HFFc6 (cell line): Measurements from ENCODE around the gene FBXW11. TPM values are rescaled to one million over a fixed set of nuclear protein-coding genes. Genes with fewer than 3 reads are reported as not detected.

Experiments used
- DNase-seq: peaks from one replicate; pipeline ENCODE4 v3.0.0-alpha.2; 2018
- H3K27ac Mint-ChIP-seq: 2 replicates; pipeline ENCODE4 v1.8.0; 2020; ENCODE audit warnings: mild to moderate bottlenecking, mixed read lengths
- H3K27me3 Mint-ChIP-seq: 2 replicates; pipeline ENCODE4 v1.8.0; 2021; ENCODE audit warnings: mild to moderate bottlenecking, moderate library complexity, mixed read lengths; ENCODE audit not compliant: insufficient read depth
- H3K36me3 Mint-ChIP-seq: 2 replicates; pipeline ENCODE4 v1.8.0; 2021; ENCODE audit warnings: low read depth, mixed read lengths
- H3K4me1 Mint-ChIP-seq: 2 replicates; pipeline ENCODE4 v1.8.0; 2020; ENCODE audit warnings: low read depth, mixed read lengths
- H3K4me3 Mint-ChIP-seq: 2 replicates; pipeline ENCODE4 v1.8.0; 2020; ENCODE audit warnings: mild to moderate bottlenecking, moderate library complexity, mixed read lengths
- H3K9me3 Mint-ChIP-seq: 2 replicates; pipeline ENCODE4 v1.8.0; 2020; ENCODE audit warnings: mild to moderate bottlenecking, mixed read lengths
- total RNA-seq, 6 experiments: library from RNA; stranded (reverse); fragmentation: NEBNext Ultra II Directional; extraction: Animal tissue kit (Norgen Biotek cat#: 25700); gene quantifications; 2 replicates in 1 of 6; 3 replicates in 5 of 6; pipeline ENCODE4 v1.2.3, GENCODE V29; 2021
- TF ChIP-seq, protein P1 (sequence below): fragments of 200-600 bp; sonication (generic); IDR thresholded peaks from 2 replicates; pipeline ENCODE4 v1.5.0; 2021; ENCODE audit warnings: antibody characterized with exemption, mild to moderate bottlenecking

FBXW11 gene
- total RNA-seq, 6 experiments from 2014 or later: 54.5 to 60.5 (median 58.5) TPM

DNA sequence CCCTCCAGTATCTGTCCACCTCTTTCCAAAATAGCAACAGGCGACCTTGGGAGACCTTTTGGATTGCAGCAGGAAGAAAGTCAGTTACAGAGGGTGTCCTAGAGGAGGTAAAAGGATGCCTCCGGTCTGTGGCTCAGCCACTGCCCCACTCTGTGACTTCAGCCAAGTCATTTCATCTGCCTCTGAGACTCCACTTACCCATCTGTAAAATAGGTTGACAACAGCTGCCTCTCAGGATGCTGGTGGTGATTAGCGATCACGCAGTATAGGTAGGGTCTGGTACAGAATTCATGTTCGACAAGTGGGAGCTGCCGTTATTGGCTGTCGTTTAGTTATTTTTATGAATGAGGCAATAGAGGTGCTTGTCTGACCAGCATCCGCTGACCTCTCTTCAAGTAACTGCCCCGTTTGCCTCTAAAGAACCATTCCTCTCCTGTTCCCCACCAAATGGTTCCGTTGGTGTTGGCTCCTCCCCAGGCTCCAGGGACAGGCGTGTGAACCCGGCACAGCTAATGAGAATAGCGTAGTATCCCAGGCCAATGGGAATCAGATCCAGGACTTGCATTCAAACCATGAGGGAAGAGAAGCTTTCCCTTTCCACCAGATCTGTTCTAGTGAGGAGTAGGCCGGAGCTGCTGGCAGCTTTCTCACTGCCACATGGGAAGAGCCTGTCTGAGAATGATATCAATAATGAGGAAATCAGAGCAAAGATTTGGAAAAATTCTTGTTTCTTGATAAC, 156.7 kb downstream of the FBXW11 start:
- Mint-ChIP-seq H3K27me3 (peaks cover 3% of the 10 kb centered on the region), H3K27ac (no peak overlapping the region), H3K4me1 (no peaks in the 10 kb centered on the region), H3K4me3 (no peak overlapping the region), H3K9me3 (no peaks in the 10 kb centered on the region), H3K36me3 (peaks cover 7% of the 10 kb centered on the region)
- TF ChIP-seq, protein P1, sequence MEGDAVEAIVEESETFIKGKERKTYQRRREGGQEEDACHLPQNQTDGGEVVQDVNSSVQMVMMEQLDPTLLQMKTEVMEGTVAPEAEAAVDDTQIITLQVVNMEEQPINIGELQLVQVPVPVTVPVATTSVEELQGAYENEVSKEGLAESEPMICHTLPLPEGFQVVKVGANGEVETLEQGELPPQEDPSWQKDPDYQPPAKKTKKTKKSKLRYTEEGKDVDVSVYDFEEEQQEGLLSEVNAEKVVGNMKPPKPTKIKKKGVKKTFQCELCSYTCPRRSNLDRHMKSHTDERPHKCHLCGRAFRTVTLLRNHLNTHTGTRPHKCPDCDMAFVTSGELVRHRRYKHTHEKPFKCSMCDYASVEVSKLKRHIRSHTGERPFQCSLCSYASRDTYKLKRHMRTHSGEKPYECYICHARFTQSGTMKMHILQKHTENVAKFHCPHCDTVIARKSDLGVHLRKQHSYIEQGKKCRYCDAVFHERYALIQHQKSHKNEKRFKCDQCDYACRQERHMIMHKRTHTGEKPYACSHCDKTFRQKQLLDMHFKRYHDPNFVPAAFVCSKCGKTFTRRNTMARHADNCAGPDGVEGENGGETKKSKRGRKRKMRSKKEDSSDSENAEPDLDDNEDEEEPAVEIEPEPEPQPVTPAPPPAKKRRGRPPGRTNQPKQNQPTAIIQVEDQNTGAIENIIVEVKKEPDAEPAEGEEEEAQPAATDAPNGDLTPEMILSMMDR: no peak
- no peak for DNase-seq

DNA sequence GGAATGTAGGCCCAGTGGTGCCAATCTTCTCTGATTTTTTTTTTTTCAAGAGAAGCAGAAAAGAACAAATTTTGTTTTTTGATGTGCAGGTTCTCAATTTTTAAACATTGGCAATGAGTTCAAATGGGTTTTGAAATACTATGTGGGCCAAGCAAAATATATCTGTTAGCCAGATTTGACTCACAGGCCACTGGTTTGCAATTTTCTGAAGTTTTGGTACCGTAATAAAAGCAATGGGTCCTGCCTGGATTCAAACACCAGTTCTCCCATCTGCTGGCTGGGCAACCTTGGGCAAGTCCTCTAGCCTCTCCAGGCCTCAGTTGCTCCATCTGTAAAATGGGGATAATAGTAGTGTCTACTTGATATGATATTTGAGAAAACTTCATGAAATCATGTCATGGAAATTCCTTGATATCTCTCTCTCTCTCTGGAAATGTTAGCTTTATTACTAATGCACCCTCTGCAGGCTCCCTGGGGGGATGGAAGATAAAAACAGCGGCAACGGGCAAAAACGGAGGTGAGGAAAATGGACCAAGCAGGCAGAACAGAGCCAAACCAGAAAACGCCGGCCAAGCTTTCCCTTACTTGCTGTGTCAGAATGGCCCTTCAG, 157.4 kb downstream of the FBXW11 start:
- H3K27me3 Mint-ChIP-seq: peaks cover 3% of the 10 kb centered on the region
- no peaks in the 10 kb centered on the region for H3K4me1 Mint-ChIP-seq
- no peak overlapping the region for H3K27ac Mint-ChIP-seq
- DNase-seq: no peak
- TF ChIP-seq, protein P1: no peak
- H3K9me3 Mint-ChIP-seq: no peaks in the 10 kb centered on the region
- peaks cover under 1% of the 10 kb centered on the region for H3K36me3 Mint-ChIP-seq
- no peak overlapping the region for H3K4me3 Mint-ChIP-seq

DNA sequence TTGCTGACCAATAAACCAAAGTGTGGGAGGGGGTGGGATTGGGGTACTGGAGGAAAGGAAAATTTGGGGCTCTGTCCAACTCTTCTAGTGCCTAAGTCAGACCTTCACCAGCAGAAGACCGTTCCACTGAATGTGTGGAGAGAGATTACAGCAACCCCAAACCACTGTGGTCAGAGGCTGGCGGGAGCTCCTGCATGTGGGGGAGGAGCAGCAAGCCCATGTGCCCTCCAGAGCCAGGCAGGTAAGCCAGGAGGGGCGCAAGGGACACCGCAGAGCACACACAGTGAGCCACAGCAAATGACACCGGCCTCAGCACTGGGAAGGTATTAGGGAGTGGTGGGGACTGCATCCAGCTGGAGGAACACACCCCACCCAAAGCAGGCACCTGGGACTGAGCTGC, 158.0 kb downstream of the FBXW11 start:
- H3K4me3 Mint-ChIP-seq: no peak overlapping the region
- no peaks in the 10 kb centered on the region for H3K9me3 Mint-ChIP-seq
- TF ChIP-seq, protein P1: no peak
- H3K36me3 Mint-ChIP-seq: no peaks in the 10 kb centered on the region
- H3K27ac Mint-ChIP-seq: no peak overlapping the region
- no peaks in the 10 kb centered on the region for H3K4me1 Mint-ChIP-seq
- no peak for DNase-seq
- H3K27me3 Mint-ChIP-seq: peaks cover 3% of the 10 kb centered on the region

GRCh38 chr5:171848006-171848405, 158.4 kb downstream of the FBXW11 start:
- Mint-ChIP-seq H3K27me3 (peaks cover 4% of the 10 kb centered on the region), H3K4me1 (no peaks in the 10 kb centered on the region), H3K27ac (no peak overlapping the region), H3K9me3 (no peaks in the 10 kb centered on the region), H3K36me3 (no peaks in the 10 kb centered on the region), H3K4me3 (no peak overlapping the region)
- no peak for DNase-seq
- TF ChIP-seq, protein P1: no peak

GRCh38 chr5:171847026-171847425, 159.4 kb downstream of the FBXW11 start:
- Mint-ChIP-seq H3K27ac (no peak overlapping the region), H3K4me3 (no peak overlapping the region)
- TF ChIP-seq, protein P1: no peak

More at GRCh38 chr5:171847026-171847425, 159.4 kb downstream of the FBXW11 start:
- H3K4me1 Mint-ChIP-seq: no peaks in the 10 kb centered on the region
- no peaks in the 10 kb centered on the region for H3K9me3 Mint-ChIP-seq
- peaks cover 5% of the 10 kb centered on the region for H3K27me3 Mint-ChIP-seq
- H3K36me3 Mint-ChIP-seq: no peaks in the 10 kb centered on the region
- no peak for DNase-seq
